ENCODE results near the gene CUTC. TPM values are rescaled to one million over a fixed set of nuclear protein-coding genes. Genes with fewer than 3 reads are reported as not detected.

CUTC gene
- total and polyA plus RNA-seq, 2 donors (not counting 3 experiments of a cell fraction or from before 2014, with no cell fraction given): 20.4 to 23.1 TPM

DNA sequence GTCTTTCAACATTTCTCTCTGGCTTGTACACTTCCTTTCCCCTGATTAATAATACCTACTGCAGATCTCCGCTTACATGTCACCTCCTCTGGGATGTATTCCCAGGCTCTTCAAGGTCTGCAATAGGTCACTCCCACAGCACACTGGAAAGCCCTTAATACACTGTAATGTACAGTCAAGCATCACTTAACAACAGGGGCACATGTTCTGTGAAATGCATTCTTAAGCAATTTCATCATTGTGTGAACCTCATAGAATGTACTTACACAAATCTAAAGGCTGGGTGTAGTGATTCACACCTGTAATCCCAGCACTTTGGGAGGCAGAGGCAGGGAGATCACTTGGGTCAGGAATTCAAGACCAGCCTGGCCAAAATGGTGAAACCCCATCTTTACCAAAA is 2.0 kb upstream of the CUTC start:
- BruUV-seq (replicated peaks): no TSS peak
- TF ChIP-seq, protein P1, sequence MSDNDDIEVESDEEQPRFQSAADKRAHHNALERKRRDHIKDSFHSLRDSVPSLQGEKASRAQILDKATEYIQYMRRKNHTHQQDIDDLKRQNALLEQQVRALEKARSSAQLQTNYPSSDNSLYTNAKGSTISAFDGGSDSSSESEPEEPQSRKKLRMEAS (IDR thresholded peaks at IDR 0.05; ENCODE audit: insufficient read depth, insufficient read length): no peak
- TF ChIP-seq POLR2AphosphoS5 (IDR thresholded peaks at IDR 0.05; ENCODE audit: insufficient read depth, low read depth, low read length) (no peak), MYC (IDR thresholded peaks at IDR 0.05; ENCODE audit: low read depth, low read length) (no peak)
- intact Hi-C loops (cut with micrococcal nuclease) (loop anchor here (5.0 kb wide), 2 partner anchors 317 to 497 kb away; partner anchors contain the start of gene CHUK), dilution Hi-C loops (cut with MboI; ENCODE audit: extremely low pct_ligation_motif_present, low sequenced_read_pairs) (no loop called here)
- Histone ChIP-seq H3K27me3 (ENCODE audit: control insufficient read depth in 2 of 2, insufficient read depth in 2 of 2, low read length in 2 of 2) (no peaks in the 10 kb centered on the region), H3K4me1 (ENCODE audit: control insufficient read depth, extremely low read depth, insufficient read depth, low read length) (peaks cover 15% of the 10 kb centered on the region), H3K9me1 (replicated peaks; ENCODE audit: control insufficient read depth, extremely low read depth, insufficient read depth, low read length) (no peaks in the 10 kb centered on the region), H4K20me1 (replicated peaks; ENCODE audit: control insufficient read depth, extremely low read depth, insufficient read depth, low read length) (no peaks in the 10 kb centered on the region), H3K4me2 (ENCODE audit: insufficient read depth, low read length) (no peak overlapping the region), H3K79me2 (ENCODE audit: control insufficient read depth, insufficient read depth, low read length) (peaks cover 16% of the 10 kb centered on the region), H2AFZ (ENCODE audit: low read depth, low read length) (no peak overlapping the region), H3K9ac (replicated peaks; ENCODE audit: extremely low read depth, insufficient read depth, low read length) (no peak overlapping the region), H3K27ac (ENCODE audit: insufficient read depth, low read depth, low read length) (no peak overlapping the region), H3K36me3 (ENCODE audit: control insufficient read depth in 2 of 2, extremely low read depth in 1 of 2, insufficient read depth in 2 of 2, low read length in 2 of 2) (peaks cover 0 to 8% of the 10 kb centered on the region in 2 experiments), H3K4me3 (replicated peaks in 1 of 3; ENCODE audit: insufficient read depth in 1 of 3, low read depth in 1 of 3, low read length in 3 of 3) (no peak overlapping the region), H3K9me3 (replicated peaks; ENCODE audit: control insufficient read depth, insufficient read depth, low read length) (no peaks in the 10 kb centered on the region)
- DNase-seq (ENCODE audit: low read depth, low spot score): no peak
- POLR2A ChIA-PET: no interaction called here
- CTCF ChIA-PET: no interaction called here
- FAIRE-seq: no peak

DNA sequence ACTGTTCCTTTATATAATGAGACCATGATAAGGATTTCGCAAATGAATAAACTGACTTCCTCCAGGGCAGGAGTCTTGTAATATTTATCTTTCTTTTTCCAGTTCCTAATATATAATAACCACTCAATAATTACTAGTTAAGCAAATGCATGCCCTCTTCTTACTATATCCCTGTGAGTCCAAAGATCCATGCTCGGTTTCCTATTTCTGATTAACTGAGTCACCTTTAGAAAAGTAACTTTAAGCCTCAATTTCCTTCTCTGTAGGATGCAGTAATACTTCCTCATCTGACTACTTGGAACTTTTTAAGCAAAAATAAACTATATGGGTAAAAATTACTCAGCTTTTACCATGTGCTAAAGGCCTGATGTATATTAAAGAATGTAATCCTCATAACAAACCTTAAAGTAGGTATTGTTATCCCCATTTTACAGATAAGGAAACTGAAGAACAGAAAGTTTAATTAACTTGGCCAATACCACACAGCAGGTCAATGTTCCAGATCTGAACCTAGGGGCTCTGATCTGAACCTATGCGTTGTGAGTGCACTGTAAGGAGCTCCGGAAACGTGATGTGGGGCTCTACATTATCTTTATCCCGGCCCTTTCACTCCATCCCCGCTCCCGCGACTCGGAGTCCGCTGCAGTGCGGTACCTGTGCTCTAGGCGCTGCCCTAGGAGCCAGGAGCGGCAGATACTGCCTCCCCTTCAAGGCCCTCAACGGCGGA is 565 bp upstream of the CUTC start:
- Histone ChIP-seq H3K27me3 (ENCODE audit: control insufficient read depth in 2 of 2, insufficient read depth in 2 of 2, low read length in 2 of 2) (no peaks in the 10 kb centered on the region), H3K4me1 (ENCODE audit: control insufficient read depth, extremely low read depth, insufficient read depth, low read length) (peaks cover 15% of the 10 kb centered on the region), H3K4me2 (ENCODE audit: insufficient read depth, low read length) (peak overlapping the region; percentile 77), H3K4me3 (replicated peaks in 1 of 3; ENCODE audit: insufficient read depth in 1 of 3, low read depth in 1 of 3, low read length in 3 of 3) (peak overlapping the region; percentile 48 to 90 (median 65)), H3K9ac (replicated peaks; ENCODE audit: extremely low read depth, insufficient read depth, low read length) (peak overlapping the region; percentile 77), H3K79me2 (ENCODE audit: control insufficient read depth, insufficient read depth, low read length) (peaks cover 16% of the 10 kb centered on the region), H3K36me3 (ENCODE audit: control insufficient read depth in 2 of 2, extremely low read depth in 1 of 2, insufficient read depth in 2 of 2, low read length in 2 of 2) (peaks cover 0 to 6% of the 10 kb centered on the region in 2 experiments), H3K27ac (ENCODE audit: insufficient read depth, low read depth, low read length) (peak overlapping the region; percentile 53), H4K20me1 (replicated peaks; ENCODE audit: control insufficient read depth, extremely low read depth, insufficient read depth, low read length) (no peaks in the 10 kb centered on the region), H3K9me3 (replicated peaks; ENCODE audit: control insufficient read depth, insufficient read depth, low read length) (no peaks in the 10 kb centered on the region), H3K9me1 (replicated peaks; ENCODE audit: control insufficient read depth, extremely low read depth, insufficient read depth, low read length) (no peaks in the 10 kb centered on the region), H2AFZ (ENCODE audit: low read depth, low read length) (peak overlapping the region; percentile 87)
- no peak for DNase-seq (ENCODE audit: low read depth, low spot score)
- ChIA-PET CTCF (interaction anchor here (0.9 to 4.6 kb wide), 15 partner anchors 12 to 314 kb away, joined by 3 to 49 read pairs (median 5); partner anchors contain the start of genes DNMBP and ENTPD7), POLR2A (interaction anchor here (0.6 to 1.0 kb wide), 2 partner anchors 18 to 51 kb away, joined by 3 read pairs; partner anchors contain the start of gene ABCC2)
- TSS peak; percentile 90 for BruUV-seq (replicated peaks)
- intact Hi-C loops (cut with micrococcal nuclease) (loop anchor here (1.0 to 5.0 kb wide), 7 partner anchors 48 to 496 kb away; partner anchors contain the start of genes CHUK and ERLIN1), dilution Hi-C loops (cut with MboI; ENCODE audit: extremely low pct_ligation_motif_present, low sequenced_read_pairs) (no loop called here)
- TF ChIP-seq POLR2A (IDR thresholded peaks at IDR 0.05; ENCODE audit: low read depth, low read length): no peak
- TF ChIP-seq, protein P2, sequence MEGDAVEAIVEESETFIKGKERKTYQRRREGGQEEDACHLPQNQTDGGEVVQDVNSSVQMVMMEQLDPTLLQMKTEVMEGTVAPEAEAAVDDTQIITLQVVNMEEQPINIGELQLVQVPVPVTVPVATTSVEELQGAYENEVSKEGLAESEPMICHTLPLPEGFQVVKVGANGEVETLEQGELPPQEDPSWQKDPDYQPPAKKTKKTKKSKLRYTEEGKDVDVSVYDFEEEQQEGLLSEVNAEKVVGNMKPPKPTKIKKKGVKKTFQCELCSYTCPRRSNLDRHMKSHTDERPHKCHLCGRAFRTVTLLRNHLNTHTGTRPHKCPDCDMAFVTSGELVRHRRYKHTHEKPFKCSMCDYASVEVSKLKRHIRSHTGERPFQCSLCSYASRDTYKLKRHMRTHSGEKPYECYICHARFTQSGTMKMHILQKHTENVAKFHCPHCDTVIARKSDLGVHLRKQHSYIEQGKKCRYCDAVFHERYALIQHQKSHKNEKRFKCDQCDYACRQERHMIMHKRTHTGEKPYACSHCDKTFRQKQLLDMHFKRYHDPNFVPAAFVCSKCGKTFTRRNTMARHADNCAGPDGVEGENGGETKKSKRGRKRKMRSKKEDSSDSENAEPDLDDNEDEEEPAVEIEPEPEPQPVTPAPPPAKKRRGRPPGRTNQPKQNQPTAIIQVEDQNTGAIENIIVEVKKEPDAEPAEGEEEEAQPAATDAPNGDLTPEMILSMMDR (IDR thresholded peaks at IDR 0.05; ENCODE audit: extremely low read depth in 1 of 2, insufficient read depth in 1 of 2, low read depth in 1 of 2, low read length in 2 of 2): no peak
- no peak for FAIRE-seq
